NCI-H128 (cell line): Measurements from ENCODE around the gene SEC24D.

Experiments used
- DNase-seq: peaks from one replicate; lab custom pipeline; 2025; ENCODE audit not compliant: unreplicated experiment; lab: John Stamatoyannopoulos, UW

The SEC24D gene

GRCh38 chr4:118843237-118843636 lies 7.3 kb upstream of the SEC24D start:
- DNase-seq, result no peak

GRCh38 chr4:118842055-118842454 lies 6.1 kb upstream of the SEC24D start:
- no peak for DNase-seq

- DNase-seq, result no peak
Observed at GRCh38 chr4:118839221-118839927, 3.4 kb upstream of the SEC24D start.

GRCh38 chr4:118837121-118837507 lies 1.2 kb upstream of the SEC24D start:
- DNase-seq, result no peak

- DNase-seq, result no peak
Observed at GRCh38 chr4:118836301-118837120, 585 bp upstream of the SEC24D start.

- DNase-seq, result peak; percentile 7
Observed at GRCh38 chr4:118834960-118835569, 861 bp downstream of the SEC24D start.

- DNase-seq, result no peak
Observed at GRCh38 chr4:118834070-118834469, 1.9 kb downstream of the SEC24D start.

- DNase-seq, result no peak
Observed at GRCh38 chr4:118833192-118833820, 2.6 kb downstream of the SEC24D start.

GRCh38 chr4:118829107-118829506 lies 6.8 kb downstream of the SEC24D start:
- no peak for DNase-seq

- DNase-seq, result no peak
Observed at GRCh38 chr4:118826723-118827444, 9.0 kb downstream of the SEC24D start.

GRCh38 chr4:118825799-118826198 lies 10.1 kb downstream of the SEC24D start:
- DNase-seq, result no peak

- DNase-seq, result no peak
Observed at GRCh38 chr4:118824141-118824540, 11.8 kb downstream of the SEC24D start.

- no peak for DNase-seq
Observed at GRCh38 chr4:118823471-118823870, 12.5 kb downstream of the SEC24D start.

- no peak for DNase-seq
Observed at GRCh38 chr4:118821590-118822293, 14.2 kb downstream of the SEC24D start.

GRCh38 chr4:118817178-118817930 lies 18.6 kb downstream of the SEC24D start:
- no peak for DNase-seq

GRCh38 chr4:118816538-118817177 lies 19.3 kb downstream of the SEC24D start:
- no peak for DNase-seq

- no peak for DNase-seq
Observed at GRCh38 chr4:118814891-118815290, 21.0 kb downstream of the SEC24D start.

- DNase-seq, result no peak
Observed at GRCh38 chr4:118814058-118814457, 21.9 kb downstream of the SEC24D start.

GRCh38 chr4:118813561-118813960 lies 22.4 kb downstream of the SEC24D start:
- DNase-seq, result no peak
